Measurements from ENCODE around the gene CIP2A. TPM values are rescaled to one million over a fixed set of nuclear protein-coding genes. Genes with fewer than 3 reads are reported as not detected.

CIP2A gene
- total and polyA plus RNA-seq, 2 of the 4 experiments (the other 2 are of a cell fraction), result 8.5 to 27.8 TPM

DNA sequence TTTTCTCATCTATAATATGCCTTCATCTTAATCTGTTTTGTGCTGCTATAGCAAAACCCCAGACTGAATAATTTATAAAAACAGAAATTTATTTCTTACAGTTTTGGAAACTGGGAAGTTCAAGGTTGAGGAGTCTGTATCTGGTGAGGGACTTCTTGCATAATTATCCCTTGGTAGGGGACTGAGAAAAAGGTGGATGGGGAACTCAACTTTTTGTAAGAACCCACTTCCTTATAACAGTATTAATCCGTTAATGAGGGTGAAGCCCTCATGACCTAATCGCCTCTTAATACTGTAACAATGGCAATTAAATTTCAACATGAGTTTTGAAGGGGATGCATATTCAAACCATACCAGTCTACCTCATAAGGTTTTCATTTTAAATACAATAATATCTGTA lies 61.4 kb downstream of the CIP2A start:
- ChIA-PET POLR2A (ENCODE audit: unreplicated experiment) (no interaction called here), CTCF (no interaction called here)
- no peak overlapping the region for H3K27ac ChIP-seq (ENCODE audit: insufficient read depth, low read length)
- in situ Hi-C loops (cut with MboI; ENCODE audit: low sequenced_read_pairs), result no loop called here
- ATAC-seq (ENCODE audit: low read depth) (no peak), DNase-seq (no peak)
- no peak overlapping the region for H3K14ac ChIP-seq (replicated peaks; ENCODE audit: low read depth, low read length)
- H2AK5ac ChIP-seq (ENCODE audit: low read depth, low read length), result no peak overlapping the region
- H2AK9ac ChIP-seq (replicated peaks; ENCODE audit: low read depth, low read length, poor library complexity), result no peak overlapping the region
- BruUV-seq (replicated peaks), result no TSS peak
- H2BK120ac ChIP-seq (ENCODE audit: low read depth, low read length), result no peak overlapping the region
- H2BK20ac ChIP-seq (ENCODE audit: low read depth, low read length), result no peak overlapping the region
- no peaks in the 10 kb centered on the region for H4K20me1 ChIP-seq (ENCODE audit: insufficient read depth, low read length)
- TF ChIP-seq CHD1 (IDR thresholded peaks at IDR 0.05; ENCODE audit: low read depth, low read length) (no peak), POLR2A (IDR thresholded peaks at IDR 0.05; ENCODE audit: low read depth, low read length) (no peak)
- H3K9me1 ChIP-seq (ENCODE audit: insufficient read depth, low read length), result no peaks in the 10 kb centered on the region
- no peak overlapping the region for H4K91ac ChIP-seq (ENCODE audit: insufficient read depth, low read depth, low read length)
- H2AFZ ChIP-seq (replicated peaks; ENCODE audit: low read length, poor library complexity), result no peak overlapping the region
- H3K56ac ChIP-seq (ENCODE audit: extremely low read depth, insufficient read depth, low read length), result no peak overlapping the region
- no peak overlapping the region for H4K8ac ChIP-seq (ENCODE audit: low read depth in 2 of 2, low read length in 2 of 2)
- H3K18ac ChIP-seq (ENCODE audit: low read depth, low read length), result no peak overlapping the region
- H3K27me3 ChIP-seq (ENCODE audit: control insufficient read depth, insufficient read depth, low read length), result no peaks in the 10 kb centered on the region; the same call in 1 of the 2 replicates
- no peak overlapping the region for H3K23ac ChIP-seq (ENCODE audit: low read depth, low read length)
- no peak overlapping the region for H3K9ac ChIP-seq (ENCODE audit: low read depth, low read length)
- WGBS, 2 experiments (ENCODE audit: extremely low coverage in 2 of 2, insufficient read length in 1 of 2), result no CpG with 5 or more reads among the region's 2 CpGs
- H3K4me1 ChIP-seq (ENCODE audit: control insufficient read depth, insufficient read depth, low read length), result no peaks in the 10 kb centered on the region
- H3K9me3 ChIP-seq (ENCODE audit: control insufficient read depth, insufficient read depth, low read length), result no peaks in the 10 kb centered on the region
- dilution Hi-C loops (cut with HindIII; ENCODE audit: low sequenced_read_pairs, unreplicated experiment), result no loop called here
- H3K4me2 ChIP-seq (ENCODE audit: low read depth, low read length), result no peak overlapping the region
- no peaks in the 10 kb centered on the region for H3K36me3 ChIP-seq (ENCODE audit: control insufficient read depth, insufficient read depth, low read length)
- no peak overlapping the region for H3K4me3 ChIP-seq (ENCODE audit: insufficient read depth, low read depth, low read length)
- no peak overlapping the region for H2BK15ac ChIP-seq (ENCODE audit: low read depth, low read length)
- no peak overlapping the region for H4K5ac ChIP-seq (ENCODE audit: low read depth, low read length)
- no peak overlapping the region for H2BK5ac ChIP-seq (ENCODE audit: low read depth, low read length, poor library complexity, severe bottlenecking)
- H3K4ac ChIP-seq (ENCODE audit: low read depth, low read length), result no peak overlapping the region
- intact Hi-C loops (cut with micrococcal nuclease), result no loop called here
- H3K79me1 ChIP-seq (ENCODE audit: low read depth in 1 of 2, low read length in 2 of 2), result no peaks in the 10 kb centered on the region
